CD4-positive, alpha-beta T cell treated with Interleukin-4 for 1 hour (primary cell): ENCODE measurements around the gene STEAP3.
A peak's percentile ranks its signal among the peaks of the same experiment; 100 is the strongest.
"Not testable (repeated sequence)": the region's sequence is repeated elsewhere in the genome, so short reads cannot be mapped to it uniquely, and the experiment has no call there.

Experiments used
- DNase-seq, 2 donors: peaks; one replicate each; pipeline ENCODE4 v3.0.0-alpha.2; 2020 to 2022

Gene STEAP3

DNA sequence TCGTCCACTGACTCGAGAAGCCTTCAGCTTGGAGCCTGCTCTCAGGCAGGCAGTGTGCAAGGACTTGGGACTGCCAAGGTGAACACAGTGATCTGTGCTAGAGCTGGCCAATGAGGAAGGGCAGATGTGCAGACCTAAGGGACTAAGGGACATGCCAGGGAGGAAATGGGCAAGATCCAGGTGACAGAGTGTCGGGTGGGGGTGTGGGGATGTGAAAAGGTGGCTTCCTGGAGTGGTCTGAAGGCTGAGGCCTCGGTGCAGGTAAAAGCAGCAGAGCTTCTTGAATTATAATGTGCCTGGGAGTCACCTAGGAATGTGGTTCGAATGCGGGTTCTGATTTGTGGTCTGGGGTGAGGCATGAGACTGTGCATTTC is 42.0 kb downstream of the STEAP3 start:
- DNase-seq: no peak

GRCh38 chr2:119266091-119266589 is 42.5 kb downstream of the STEAP3 start:
- DNase-seq: no peak

GRCh38 chr2:119267604-119268003 is 44.0 kb downstream of the STEAP3 start:
- DNase-seq: no peak

DNA sequence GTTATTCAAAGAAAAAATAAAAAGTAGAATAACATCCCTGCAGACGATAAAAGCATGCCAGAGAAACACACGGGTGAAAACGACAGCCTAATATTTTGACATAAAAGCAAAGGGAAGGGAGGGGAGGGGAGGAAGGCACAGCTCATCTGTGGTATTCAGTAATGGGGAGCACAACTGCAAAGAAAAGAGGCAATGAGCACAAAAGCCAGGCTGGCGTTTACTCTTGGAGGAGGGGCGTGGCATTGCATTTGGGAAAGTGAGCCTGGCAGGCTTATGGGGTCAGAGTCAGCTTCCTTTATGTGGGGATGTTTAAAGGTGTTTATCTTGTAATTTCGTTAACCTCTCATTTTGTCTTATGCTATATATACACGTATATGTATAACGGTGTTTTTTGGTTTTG is 53.2 kb downstream of the STEAP3 start:
- no peak for DNase-seq

DNA sequence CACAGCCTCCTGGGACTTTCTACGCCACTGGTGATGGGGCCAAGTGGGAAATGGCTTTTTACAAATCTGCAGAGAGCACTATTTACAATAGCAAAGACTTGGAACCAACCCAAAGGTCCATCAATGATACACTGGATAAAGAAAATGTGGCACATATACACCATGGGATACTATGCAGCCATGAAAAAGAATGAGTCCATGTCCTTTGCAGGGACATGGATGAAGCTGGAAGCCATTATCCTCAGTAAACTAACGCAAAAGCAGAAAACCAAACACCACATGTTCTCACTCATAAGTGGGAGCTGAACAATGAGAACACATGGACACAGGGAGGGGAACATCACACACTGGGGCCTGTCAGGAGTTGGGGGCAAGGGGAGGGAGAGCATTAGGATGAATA is 54.8 kb downstream of the STEAP3 start:
- DNase-seq: not testable (repeated sequence)

GRCh38 chr2:119278946-119279345 is 55.3 kb downstream of the STEAP3 start:
- DNase-seq: no peak

- DNase-seq: no peak
These were observed 56.0 kb downstream of the STEAP3 start for GRCh38 chr2:119279666-119280065.

- DNase-seq: no peak
These were observed 57.0 kb downstream of the STEAP3 start for GRCh38 chr2:119280680-119281079.

- DNase-seq: no peak
These were observed 58.7 kb downstream of the STEAP3 start for GRCh38 chr2:119282146-119282995.

DNA sequence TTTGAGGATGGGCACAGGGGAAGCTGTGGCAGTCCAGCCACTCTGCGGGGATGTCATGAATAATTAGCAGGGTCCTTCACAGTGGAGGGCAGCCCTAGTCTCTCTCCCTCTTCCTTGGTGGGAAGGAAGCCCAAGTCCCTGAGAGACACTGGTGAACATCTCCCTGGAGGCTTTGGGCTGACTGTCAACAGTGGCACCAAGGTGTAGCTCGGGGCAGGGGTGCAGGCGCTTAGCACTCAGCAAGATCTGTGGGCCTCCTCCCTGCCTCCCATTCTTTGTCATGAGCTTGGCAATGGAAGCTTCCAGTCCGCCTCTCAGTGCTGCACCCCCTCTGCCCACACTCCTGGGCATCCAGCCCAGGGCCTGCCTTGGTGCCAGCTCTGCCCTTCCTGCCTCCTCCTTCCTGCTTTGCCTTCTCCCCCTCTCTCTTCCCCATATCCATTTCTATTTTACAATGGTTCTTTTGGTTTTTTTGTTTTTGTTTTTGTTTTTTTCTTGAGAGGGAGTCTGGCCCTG is 59.4 kb downstream of the STEAP3 start:
- no peak for DNase-seq

DNA sequence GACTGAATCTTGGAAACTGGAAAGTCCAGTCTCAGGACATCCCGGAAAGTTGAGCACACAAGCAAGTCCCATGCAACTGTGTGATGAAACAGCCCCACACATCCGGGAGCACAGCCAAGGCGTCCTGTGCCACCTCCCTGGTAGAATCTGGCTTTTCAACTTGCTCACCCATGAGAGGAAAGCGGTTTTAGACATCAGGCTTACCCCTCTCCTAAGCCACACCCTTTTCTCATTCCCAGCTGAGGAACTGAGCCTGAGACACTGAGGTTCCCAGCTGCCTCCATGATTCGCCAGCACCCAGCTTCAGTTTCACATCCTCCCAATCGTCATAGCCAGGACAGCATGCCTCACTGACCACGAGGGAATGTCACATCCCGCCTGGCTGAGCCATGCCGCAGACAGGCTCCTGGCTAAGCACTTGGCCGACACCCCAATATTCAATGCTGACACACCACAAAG is 60.3 kb downstream of the STEAP3 start:
- peak in 1 of 2 donors; percentile 67 for DNase-seq

DNA sequence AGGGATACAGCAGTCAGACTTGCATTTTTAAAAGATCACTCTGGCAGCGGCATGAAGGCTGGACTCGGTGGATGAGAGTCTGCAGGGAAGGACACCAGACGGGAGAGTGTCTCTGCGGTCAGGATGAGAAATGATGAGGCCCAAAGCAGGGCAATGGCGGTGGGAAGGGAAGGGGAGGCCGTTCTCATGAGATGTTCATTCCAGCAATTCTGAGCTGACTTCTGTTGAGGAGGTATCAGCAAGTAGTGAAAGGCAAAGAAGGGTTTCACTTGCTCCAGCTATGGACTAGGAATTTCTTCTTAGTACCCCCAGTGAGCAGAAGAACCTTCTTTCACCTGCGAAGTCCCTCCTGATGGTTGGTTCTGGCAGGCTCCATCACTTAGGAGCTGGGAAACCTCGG is 63.0 kb downstream of the STEAP3 start:
- DNase-seq: no peak

DNA sequence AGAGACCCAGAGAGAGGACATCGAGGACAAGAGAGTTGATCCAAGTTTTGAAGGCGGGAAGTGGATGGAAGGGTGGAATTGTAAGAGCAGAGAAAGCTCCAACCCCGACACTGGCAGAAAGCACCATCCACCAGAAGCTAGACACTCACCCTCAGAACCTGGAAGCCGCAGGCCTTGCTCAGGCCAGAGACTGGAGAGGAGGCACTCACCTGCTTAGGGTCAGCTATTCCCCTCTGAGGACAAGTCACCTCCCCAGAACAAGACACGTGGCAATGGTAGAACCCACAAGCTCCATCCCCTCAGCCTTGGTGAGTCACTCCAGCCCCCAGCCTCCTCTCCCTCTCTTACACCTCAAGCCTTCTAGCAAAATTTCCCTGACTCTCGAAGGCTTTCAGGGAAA is 64.9 kb downstream of the STEAP3 start:
- no peak for DNase-seq

DNA sequence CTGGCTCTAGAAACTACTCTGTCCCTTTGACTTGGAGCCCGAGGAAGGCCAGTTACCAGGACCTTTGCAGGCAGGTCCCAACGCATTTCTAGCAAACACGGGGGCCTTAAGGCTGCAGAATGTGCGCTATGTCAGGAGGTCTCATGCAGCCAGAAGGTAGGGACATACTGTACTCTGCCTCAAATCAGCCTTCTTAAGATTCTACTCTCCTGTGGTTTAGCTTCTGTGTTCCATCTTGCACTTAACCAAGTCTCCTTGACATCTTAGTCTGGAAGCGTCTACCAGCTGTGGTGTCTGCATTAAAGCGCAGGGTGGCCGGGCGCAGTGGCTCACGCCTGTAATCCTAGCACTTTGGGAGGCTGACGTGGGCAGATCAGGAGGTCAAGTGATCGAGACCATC is 65.5 kb downstream of the STEAP3 start:
- DNase-seq: no peak

DNA sequence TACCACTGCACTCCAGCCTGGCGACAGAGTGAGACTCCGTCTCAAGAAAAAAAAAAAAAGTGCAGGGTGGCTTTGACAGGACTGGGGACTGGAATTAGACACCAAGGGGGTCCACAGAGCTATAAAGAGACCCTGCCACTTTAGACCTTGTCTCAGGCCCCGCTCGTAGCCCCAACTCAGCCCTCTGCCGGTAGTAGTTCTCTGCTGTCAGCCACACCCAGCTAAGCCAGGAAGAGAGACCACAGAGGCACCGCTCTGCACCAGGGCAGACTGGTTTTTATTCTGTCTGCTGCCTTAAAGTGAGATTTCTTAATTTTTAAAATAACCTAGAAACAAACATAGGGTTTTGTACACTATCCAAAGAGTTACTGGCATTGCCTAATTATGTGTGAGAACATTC is 66.0 kb downstream of the STEAP3 start:
- DNase-seq: no peak

GRCh38 chr2:119290859-119291587 is 67.4 kb downstream of the STEAP3 start:
- DNase-seq: no peak

DNA sequence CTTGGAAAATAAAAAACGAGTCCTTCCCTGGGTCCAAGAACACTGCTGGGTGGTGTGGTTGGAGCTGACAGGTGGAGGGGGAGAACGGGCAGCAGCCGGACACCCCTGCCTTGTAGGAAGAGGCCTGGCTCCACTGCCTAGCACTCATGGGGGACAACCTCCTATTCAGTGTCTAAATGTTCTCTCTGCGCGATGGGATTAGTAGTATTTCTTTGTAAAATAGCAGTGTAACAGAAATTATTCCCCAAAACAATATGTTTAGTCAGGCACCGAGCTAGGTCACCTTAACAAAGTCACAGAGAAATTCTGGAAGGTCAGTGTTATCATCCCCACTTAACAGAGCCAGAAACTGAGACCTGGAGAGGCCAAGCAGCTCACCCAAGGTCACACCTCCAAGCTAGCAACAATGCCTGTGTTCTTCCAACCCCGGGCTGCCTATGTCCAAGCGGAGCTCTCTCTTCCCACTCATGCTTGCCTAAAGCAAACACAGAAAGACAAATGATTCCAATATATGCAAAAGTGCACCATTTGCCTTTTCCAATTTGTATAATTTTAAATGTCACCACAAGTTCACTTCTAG is 68.0 kb downstream of the STEAP3 start:
- DNase-seq: no peak

- no peak for DNase-seq
These were observed 68.6 kb downstream of the STEAP3 start for GRCh38 chr2:119292226-119292625.

DNA sequence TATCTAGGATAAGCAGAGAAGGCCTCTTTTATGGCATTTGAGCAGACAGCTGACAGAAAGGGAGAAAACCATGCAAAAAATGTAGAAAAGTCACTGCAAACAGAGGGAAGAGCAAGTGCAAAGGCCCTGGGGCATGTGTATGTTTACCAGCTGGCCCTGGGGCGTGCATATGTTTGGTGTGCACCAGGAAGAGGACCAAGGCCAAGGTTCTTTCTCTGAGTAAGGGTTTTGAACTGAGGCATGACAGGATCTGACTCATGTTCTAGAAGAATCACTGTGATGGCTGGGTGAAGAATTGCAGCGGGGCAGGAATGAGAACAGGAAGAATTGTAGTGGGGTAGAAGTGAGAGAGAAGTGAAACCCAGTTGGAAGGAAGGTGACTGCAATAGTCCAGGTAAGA is 69.6 kb downstream of the STEAP3 start:
- DNase-seq: no peak

- DNase-seq: no peak
These were observed 70.3 kb downstream of the STEAP3 start for GRCh38 chr2:119293900-119294299.

DNA sequence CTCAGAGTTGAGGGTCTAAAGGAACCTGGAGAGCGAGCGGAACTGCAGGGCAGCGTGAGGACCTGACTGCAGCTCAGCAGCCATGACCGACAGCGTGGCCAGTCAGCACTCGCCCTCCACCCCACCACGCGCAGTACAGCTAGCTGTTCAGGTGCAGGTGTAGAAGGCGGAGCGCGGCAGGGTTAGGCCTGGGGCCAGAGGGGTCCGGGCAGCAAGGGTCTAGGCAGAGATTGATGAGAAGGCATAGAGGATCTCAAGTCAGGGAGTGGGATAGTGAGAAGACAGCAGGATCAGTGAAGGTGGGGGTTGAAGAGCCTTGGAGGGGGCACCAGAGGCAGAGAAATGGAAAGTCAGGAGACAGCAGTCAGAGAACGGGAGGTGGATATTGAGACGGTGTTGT is 71.0 kb downstream of the STEAP3 start:
- no peak for DNase-seq

DNA sequence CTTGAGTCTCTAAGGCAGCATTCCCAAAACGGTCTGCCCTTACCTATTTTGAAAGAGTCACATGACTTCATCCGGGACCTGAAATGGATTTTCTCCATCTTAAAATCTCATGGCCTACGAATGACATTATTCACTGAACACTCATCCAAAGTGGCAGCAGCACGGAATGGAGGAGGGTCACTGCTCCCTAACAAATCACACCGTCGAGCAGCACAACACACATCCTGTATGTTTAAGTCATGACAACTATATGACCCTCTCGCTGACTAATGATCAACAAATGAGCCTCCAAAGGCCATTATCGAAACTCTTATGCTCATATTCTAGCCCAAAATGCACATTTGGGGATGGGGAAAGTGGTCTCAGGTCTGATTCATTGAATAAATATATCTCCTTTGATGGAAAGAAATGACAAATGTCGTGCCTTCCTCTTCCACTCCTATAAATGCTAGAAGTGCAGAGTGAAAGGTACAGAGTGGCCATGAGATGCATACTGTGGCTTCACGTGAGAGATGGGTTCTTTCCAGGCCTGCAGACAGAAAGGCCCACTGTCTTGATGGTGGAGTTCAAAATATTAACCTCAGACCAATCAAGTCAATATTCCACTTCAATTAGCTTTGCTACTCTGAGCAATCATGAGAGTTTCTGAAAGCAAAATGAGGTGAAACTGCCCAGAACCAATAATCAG is 72.2 kb downstream of the STEAP3 start:
- no peak for DNase-seq

GRCh38 chr2:119301413-119301812 is 77.8 kb downstream of the STEAP3 start:
- DNase-seq: no peak
